GM21825 (cell line): ENCODE data around the gene HDAC8.
A peak's percentile ranks its signal among the peaks of the same experiment; 100 is the strongest.

Experiments
- ATAC-seq: cut with Tn5 transposase; IDR thresholded peaks from one replicate; pipeline ENCODE4 v1.9.1; 2021; ENCODE audit warnings: mild to moderate bottlenecking, moderate library complexity; ENCODE audit not compliant: unreplicated experiment

The HDAC8 gene

GRCh38 chrX:72382202-72382595 is 190.4 kb downstream of the HDAC8 start:
- ATAC-seq = no peak

- ATAC-seq = no peak
These were observed 191.0 kb downstream of the HDAC8 start for GRCh38 chrX:72381439-72382201.

GRCh38 chrX:72376124-72376523 is 196.5 kb downstream of the HDAC8 start:
- ATAC-seq = no peak

- ATAC-seq = no peak
These were observed 199.5 kb downstream of the HDAC8 start for GRCh38 chrX:72373136-72373535.

- no peak for ATAC-seq
These were observed 199.9 kb downstream of the HDAC8 start for GRCh38 chrX:72372735-72373134.

- no peak for ATAC-seq
These were observed 201.2 kb downstream of the HDAC8 start for GRCh38 chrX:72371405-72371804.

- ATAC-seq = no peak
These were observed 203.8 kb downstream of the HDAC8 start for GRCh38 chrX:72368796-72369195.

GRCh38 chrX:72367516-72367915 is 205.1 kb downstream of the HDAC8 start:
- no peak for ATAC-seq

- ATAC-seq = no peak
These were observed 205.8 kb downstream of the HDAC8 start for GRCh38 chrX:72366701-72367454.

- no peak for ATAC-seq
These were observed 206.5 kb downstream of the HDAC8 start for GRCh38 chrX:72366178-72366577.

- ATAC-seq = no peak
These were observed 207.5 kb downstream of the HDAC8 start for GRCh38 chrX:72365126-72365525.

GRCh38 chrX:72360326-72360725 is 212.3 kb downstream of the HDAC8 start:
- ATAC-seq = no peak

- no peak for ATAC-seq
These were observed 214.3 kb downstream of the HDAC8 start for GRCh38 chrX:72358313-72358712.

GRCh38 chrX:72352786-72353185 is 219.9 kb downstream of the HDAC8 start:
- ATAC-seq = no peak

- ATAC-seq = no peak
These were observed 220.9 kb downstream of the HDAC8 start for GRCh38 chrX:72351606-72352334.

GRCh38 chrX:72349190-72349589 is 223.5 kb downstream of the HDAC8 start:
- ATAC-seq = peak; percentile 78

GRCh38 chrX:72348247-72348979 is 224.2 kb downstream of the HDAC8 start:
- ATAC-seq = no peak

GRCh38 chrX:72347366-72347765 is 225.3 kb downstream of the HDAC8 start:
- ATAC-seq = no peak

- ATAC-seq = no peak
These were observed 226.2 kb downstream of the HDAC8 start for GRCh38 chrX:72346302-72346949.

- no peak for ATAC-seq
These were observed 232.0 kb downstream of the HDAC8 start for GRCh38 chrX:72340626-72341025.
